ENCODE measurements around the gene MYOM1. TPM values are rescaled to one million over a fixed set of nuclear protein-coding genes. Genes with fewer than 3 reads are reported as not detected.

Gene MYOM1
- total RNA-seq, 1 donor from 2014 or later = 3.9 TPM

DNA sequence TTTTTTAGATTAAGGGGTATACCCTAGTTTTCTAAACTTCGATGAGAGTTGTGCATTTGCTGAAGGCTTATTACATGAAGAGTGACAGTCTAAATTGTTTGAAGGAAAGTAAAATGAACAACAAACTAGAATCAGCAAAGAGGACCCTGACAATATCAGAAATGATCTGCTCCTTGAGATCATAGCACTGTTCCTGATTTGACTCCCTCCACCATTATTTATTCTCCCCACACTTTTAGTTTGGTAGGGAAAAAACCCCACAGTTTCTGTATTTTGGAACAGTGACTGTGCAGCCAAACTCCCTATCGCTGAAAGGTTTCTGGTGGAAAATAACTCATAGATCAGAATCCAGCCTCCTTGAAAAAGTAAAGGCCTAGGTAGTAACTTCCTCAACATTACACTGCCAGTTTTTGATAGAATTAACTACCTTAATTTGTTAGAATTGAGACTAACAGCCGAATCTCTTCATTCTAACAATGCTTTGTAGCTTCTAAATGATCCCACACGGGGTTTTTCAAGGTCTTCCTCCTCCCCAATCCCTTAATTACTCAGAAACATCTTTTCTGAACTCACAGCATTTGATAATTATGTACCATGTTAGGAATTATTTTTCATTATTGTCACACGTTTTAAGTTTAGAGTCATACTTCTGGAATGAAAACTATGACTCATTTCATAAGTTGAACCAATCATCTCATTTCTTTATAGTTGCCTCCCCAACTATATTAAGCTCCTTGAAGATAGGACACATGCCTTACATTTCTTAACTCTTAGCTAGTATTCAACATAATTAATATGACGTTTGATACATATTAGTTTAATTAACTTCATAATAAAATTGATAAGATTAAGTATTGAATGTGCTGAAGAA lies 30.7 kb upstream of the MYOM1 start:
- DNase-seq (ENCODE audit: low spot score) = no peak

DNA sequence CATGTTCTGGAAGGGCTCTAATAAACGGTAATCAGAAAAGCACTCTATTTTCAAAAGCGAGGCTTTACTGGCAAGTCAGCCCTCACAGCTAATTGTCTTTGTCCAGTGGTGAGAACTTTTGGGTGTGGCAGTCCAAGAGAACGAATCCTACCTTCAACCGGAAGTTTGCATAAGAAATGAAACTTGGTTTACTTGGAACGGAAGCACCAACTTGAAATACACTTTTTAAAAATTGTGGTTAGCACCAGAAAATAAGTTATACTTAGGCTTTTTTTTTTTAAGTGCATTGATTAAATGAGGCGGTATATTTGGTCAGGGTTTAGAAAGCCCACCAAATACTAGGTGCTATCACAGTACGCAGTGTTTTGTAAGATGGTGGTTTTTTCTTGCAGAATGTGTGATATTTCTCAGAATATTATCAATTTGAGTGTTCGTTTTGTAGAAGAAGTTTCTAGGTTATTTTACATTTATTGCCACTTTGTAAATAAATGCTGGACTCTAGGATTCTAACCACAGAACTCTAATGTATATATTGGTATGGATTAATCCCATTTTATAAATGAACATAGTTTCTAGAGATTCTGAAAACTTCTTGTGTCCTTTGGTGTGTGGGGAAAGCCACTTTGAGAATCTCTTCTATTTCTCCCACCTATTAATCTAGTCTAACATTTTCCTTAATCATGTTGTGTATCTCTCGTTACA lies 29.0 kb upstream of the MYOM1 start:
- DNase-seq (ENCODE audit: low spot score) = no peak

DNA sequence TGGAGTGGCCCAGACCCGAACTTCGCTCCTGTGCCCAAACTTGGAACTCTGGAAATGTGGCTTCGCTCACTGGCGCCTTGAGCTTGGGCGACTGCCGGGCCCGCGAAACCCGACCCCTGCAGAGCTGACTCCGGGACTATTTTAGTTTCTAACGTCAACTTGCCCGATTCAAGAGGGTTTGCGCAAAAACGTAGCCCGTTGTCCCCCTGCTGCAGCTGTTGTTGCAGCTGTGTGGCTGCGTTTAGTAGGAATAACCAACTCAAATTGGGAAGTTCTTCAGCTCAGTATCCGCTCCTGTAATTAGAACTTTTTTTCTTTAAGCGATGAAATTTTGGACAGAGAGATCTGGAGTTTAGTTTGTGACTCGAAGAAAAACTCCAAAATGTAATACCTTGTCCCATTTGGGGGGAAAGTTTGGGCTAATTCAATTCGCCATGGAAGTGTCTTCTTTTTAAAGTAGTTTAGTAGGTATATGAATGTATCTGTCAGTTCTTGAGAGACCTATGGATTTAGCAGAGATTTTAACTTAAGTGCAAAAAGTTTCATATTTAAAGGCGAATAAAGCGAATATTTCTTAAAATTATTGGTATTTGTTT lies 28.4 kb upstream of the MYOM1 start:
- DNase-seq (ENCODE audit: low spot score) = no peak

DNA sequence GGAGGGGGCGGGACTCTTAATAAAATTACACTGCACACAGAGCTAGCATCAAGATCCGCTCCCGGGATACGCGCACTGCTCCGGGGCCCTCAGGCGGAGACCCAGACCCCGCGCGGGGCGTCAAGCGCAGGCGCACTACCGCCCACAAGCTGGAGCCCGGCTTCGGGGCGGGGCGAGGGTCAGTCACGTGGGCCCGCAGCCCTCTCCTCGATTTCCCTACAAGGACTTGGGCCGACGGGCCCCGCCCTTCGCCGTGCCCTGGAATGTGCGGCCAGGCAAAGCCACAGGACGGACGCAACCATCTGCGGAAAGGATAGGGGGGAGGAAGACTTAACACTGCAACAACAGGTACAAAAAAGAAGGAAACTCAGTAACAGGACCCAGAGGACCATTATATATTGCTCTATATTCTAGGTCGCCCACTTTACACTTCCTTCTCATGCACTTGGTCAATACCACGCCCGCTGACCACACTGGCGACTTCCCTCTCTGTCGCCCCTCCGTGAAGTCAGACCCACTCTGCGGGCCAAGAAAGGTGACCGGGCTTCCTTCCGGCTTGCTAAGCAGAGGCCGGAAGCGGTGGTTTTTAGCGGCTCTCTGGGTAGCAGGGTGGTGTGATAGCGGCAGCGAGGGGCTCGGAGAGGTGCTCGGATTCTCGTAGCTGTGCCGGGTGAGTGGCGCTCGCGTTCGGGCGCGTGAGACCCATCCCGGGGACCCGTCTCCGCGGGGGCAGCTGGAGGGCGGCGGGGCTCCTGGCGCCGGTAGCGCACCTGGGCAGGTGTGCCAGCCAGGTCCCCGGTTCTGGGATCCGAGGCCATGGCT lies 27.7 kb upstream of the MYOM1 start, which contains the start of gene MYL12A:
TSS of gene MYL12A (plus strand) at position 562 of the 822 bp plus-strand sequence. CDS start 5,447 bp downstream, outside the sequence.
- peak; percentile 99 for DNase-seq (ENCODE audit: low spot score)

DNA sequence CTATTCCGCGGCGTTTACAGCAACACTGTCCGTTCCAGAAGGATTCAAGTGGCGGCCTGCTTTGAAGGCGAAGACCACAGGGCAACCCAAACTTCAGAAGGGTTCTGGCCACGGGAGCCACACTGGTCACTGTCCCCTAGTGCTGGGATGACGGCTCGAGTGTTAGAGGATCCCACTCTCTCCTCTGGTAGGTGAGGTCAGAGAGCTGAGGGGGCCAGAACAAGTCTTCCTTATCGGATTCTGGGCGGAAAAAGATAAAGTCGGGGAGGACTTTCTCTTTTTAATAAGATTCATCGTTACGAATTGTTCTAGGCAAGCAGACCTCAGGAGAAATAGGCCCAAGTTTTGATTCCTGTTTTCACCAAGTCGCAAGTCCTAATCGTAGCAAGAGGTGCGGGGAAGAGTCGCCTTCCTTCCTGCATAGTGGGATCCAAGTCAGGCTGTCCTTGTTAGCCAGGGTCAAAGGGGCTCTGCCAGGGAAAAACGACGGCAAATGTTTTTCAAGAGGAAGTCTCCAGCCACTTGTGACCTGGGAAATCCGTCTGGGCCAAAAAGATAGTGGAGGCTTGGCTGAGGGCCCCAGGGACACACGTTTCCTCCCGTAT lies 27.0 kb upstream of the MYOM1 start:
- DNase-seq (ENCODE audit: low spot score) = no peak

DNA sequence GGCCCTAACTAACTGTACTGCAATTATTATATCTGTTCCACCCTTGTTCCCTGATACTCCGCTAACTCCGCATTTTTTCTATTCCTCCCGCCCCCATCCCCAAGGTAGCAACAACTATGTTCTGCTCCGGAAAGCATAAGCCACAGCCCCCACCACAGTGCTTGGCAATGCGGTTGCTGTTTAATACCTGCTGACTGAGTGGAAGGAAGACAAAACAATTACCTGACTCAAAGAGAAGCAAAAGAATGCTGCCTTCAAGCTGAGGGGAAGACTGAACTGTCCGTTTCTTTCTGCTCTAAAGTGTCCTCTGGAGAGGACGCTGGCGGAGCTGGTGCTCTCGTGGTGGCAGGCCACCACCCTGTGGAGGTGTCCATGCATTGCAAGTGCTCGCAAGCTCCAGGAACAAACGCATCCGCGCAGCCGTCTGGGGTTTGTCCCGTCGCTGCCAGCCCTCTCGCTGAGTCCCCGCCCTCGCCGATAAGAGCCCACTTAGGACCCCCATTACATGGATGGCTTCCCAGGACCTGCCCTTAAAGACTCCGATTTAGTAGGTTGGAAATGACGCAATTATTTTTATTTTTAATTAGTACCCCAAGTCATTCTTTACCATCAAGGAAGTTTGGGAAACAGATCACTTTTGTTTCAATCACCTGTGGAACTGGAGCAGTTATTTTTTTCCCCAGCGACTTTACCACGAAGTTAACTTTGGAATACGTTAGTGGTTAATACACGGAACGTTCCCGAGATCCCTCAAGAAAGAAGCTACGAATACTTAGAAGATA lies 26.3 kb upstream of the MYOM1 start:
- DNase-seq (ENCODE audit: low spot score) = peak; percentile 95

DNA sequence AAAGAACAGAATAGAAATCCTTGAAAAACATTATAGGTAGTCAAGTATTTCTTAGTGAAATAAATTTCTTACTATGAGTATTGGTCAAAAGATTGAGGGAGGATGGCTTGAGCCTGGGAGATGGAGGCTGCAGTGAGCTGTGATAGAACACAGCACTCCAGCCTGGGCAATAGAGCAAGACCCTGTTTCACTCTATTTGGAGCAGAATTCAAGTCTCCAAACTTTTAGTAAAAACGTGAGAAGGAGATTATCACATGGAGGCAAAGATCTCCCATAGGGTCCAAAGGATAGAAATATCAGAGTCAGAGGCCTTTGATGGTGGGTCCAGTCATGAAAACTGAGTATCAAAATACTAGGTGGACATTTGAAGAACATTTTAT lies 25.4 kb upstream of the MYOM1 start:
- no peak for DNase-seq (ENCODE audit: low spot score)

DNA sequence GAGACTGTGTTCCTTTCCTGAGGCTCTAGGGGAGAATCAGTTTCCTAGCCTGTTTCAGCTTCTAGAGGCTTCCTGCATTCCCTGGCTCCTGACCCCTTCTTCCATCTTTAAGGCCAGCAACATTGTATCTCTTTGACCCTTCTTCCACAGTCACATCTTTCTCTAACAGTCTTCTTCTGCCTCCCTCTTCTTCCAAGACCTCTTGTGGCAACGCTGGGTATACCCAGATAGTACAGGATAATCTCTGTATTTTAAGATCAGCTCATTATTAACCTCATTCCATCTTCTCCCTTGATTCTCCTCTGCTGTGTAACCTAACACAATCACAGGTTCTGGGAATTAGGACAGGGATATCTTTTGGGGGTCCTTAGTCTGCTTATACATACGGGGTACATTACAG lies 19.0 kb upstream of the MYOM1 start:
- no peak for DNase-seq (ENCODE audit: low spot score)

DNA sequence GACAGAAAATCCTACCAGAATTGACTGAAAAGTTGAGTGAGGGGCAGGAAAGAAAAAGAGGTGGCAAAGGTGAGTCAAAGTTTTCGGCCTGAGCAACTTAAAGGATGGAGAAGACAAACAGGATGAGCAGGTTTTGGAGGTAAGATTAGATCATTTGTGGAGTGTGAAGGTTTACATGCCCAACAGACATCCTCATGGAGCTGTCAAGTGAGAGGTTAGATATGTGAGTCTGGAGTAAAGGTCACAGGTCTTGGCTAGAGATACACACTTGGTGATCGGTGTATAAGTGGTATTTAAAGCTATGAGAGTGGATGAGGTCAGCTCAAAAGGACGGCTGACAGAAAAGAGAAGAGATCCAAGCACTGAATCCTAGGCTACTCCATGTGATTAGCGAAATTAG lies 16.7 kb upstream of the MYOM1 start:
- DNase-seq (ENCODE audit: low spot score) = no peak

DNA sequence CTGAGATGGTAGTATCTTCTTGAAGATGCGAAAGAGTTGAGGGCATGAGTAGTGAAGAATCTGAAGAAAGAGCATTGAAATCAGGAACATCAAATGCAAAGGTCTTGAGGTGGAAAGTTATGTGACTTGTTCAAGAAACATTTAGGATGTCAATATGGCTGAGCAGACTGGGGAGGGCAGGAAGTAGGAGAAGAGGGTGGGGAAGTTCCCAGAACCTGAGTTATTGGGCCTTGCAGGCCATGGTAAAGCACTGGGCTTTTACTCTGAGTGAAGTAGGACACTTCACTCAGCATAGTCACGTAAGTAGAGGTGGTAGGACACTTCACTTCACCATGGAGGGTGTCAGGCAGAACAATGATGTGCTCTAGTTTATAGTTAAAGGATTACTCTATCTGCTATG lies 16.1 kb upstream of the MYOM1 start:
- DNase-seq (ENCODE audit: low spot score) = no peak

DNA sequence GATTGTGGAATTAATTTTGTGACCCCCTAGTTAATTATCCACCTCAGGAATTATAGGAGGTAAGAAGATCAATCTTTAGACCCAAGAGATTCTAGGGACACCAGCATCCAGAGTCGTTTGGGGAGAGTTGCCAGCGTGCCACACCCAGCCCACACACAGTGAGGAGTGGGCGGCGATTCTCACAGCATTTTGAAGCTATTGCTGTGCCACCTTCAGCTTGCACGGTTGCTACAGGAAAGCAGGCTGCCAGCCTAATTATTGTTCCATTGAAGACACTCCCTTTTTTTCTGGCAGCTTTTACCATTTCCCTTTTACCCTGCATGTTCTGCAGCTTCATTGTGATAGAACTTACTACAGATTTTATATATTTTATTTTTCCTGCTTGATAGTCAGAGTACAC lies 14.7 kb upstream of the MYOM1 start:
- no peak for DNase-seq (ENCODE audit: low spot score)

DNA sequence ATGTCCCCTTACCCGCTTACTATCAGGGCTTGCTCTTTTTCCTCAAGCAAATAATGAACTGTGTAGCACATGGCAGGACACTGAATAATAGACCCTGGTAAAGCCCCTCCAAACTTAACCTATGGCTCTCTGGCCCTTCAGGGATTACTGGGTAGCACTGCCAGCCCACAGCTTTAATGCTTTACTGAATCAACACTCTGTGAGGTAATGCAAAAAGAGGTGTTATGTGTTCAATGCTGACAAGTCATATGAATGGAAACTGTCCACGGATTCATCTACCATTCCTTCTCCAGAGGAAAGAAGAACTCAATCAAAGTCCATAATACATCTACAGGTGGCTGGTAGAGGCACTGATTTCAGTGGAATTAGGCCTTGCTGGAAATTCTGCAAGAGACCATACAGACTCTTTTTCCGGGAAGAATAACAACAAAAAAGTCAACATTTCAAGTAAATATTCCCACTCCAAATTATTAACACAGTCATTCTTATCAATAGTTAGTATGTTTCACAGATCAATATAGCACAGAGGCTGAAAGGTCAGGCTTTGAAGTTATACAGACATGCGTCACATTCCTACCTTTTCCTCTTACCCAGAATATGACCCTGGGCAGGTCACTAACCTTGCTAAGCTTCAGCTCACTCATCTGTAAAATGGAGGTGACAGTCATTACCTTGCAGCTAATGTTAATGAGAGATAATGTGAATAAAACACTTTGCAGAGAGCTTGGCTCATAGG lies 13.8 kb upstream of the MYOM1 start:
- no peak for DNase-seq (ENCODE audit: low spot score)

DNA sequence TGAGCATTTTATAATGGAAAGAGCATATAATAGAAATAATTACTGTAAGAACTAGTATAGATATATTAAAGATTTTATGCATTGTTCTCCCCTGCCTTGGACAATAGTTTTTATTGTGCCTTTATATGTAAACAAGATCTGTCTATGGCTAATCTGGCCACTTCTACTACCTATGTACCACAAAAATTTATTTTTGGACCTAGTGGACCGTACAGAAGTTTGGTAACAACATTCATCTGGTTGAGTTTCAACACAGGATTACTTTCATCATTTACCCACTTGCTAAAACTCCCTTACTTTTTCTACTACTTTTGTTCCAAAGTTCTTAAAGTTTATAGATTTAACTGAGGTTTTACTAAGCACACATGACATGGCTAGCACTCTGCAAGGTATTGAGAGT lies 13.2 kb upstream of the MYOM1 start:
- DNase-seq (ENCODE audit: low spot score) = no peak

DNA sequence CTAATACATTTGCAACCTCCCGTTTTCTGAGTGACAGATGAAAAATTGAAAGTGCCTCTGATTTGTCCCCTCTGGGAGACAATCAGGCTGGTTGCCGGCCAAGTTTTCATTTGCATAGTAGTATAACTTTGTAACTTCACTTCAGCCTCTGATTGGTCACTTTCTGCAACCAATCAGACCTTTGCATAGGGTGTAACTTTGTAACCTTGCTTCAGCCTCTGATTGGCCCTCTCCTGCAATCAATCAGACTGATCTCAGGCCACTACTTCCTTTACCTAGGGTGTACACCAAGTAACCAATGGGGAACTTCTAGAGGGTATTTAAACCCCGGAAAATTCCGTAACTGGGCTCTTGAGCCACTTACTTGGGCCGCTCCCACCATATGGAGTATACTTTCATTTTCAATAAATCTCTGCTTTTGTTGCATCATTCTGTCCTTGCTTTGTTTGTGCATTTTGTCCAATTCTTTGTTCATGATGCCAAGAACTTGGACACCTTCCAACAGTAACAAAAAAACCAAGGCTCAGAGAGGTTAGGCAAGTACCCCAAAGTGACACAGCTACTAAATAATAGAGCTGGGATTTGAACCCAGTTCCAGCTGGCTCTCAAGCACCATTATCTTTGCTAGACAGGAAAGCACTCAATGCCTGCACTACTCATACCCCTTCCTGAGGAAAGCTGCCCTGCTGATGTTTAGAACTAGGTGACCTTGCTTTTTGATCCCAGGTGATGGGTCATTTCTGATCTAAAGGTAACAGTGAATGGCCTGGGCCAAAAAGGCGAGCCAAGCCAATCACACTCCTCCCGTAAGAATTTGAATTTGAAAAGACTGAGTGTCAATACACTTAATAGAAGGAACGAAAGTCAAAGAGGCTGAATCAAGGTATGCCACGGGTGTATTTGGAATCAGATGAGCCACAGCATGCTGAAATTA lies 10.9 kb upstream of the MYOM1 start:
- no peak for DNase-seq (ENCODE audit: low spot score)

DNA sequence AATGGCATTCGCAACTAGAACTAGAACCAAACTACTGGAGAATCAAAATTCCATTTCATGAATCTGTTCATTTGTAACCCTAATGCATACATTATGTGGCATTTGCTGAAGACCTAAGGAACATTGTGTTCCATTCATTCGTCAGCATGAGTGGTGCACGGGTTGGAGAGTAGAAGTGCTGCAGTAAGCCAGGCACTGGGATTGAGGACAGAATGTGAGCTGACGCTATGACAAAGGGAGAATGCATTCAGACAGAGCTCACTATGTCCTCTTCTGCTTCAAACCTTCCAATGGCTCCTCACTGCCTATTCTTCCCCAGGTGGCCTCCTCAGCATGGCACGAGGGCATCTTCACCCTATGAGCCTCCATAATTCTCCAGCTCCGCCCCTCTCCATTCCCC lies 6.3 kb upstream of the MYOM1 start:
- no peak for DNase-seq (ENCODE audit: low spot score)

DNA sequence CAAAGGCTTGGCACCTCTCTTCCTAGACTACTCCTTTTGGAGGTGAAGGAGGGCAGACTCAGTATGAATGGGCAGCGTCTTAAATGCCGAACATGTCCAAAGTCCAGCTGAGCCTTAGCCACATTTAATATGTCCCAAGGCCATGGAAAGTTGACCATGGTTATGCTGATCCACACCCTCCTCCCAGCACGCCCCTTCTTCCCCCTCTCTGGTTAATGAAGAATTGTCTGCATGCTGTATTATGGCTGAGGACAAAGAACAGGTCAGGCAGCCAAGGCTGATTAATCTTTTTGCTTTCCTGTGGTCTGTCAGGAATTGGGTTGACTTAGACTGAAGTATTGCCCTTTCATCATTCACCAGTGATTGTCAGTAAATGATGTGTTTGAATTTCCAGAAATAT lies 5.8 kb upstream of the MYOM1 start:
- DNase-seq (ENCODE audit: low spot score) = no peak

DNA sequence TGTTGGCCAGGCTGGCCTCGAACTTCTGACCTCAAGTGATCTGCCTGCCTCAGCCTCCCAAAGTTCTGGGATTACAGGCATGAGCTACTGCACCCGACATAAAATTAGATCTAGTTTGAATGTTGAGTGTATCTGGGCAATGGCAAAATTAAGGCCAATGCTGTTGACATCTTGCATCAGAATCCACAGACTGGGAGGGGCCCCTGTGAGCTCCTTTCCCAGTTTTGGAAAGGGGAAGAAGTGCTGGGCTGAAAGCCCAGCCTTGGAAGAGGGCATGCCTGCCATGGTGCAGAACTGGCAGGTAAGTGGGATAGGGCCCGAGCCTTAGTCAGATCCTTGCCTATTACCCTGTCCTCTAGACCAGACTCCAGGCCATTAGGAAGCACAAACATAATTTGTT lies 4.5 kb upstream of the MYOM1 start:
- DNase-seq (ENCODE audit: low spot score) = no peak

DNA sequence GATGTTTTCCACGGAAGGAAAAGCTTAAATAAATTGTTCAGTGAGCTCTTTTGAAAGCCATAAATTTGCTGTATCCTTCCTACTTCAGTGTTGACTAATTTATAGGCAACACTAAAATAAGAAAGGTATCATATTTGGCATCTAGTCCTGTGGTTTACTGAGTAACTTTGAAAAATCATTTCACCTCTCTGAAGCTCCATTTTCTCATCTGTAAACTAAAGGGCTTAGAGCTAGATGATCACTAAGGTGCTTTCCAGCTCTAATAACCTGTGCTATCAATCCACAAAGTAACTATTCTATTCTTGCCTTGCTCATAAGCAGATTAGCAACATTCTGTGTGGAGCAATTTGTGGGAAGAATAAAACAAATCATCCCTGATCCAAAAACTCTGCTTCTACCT lies 3.6 kb upstream of the MYOM1 start:
- no peak for DNase-seq (ENCODE audit: low spot score)

Data from mesenteric fat pad (tissue), 1 donor.